NCI-H187 treated with DMSO at 0.1 percent for 48 hours (cell line): ENCODE results near the gene ZNF775.

Experiments
- DNase-seq: peaks from one replicate; lab custom pipeline; 2025; lab: John Stamatoyannopoulos, UW

Gene ZNF775

DNA sequence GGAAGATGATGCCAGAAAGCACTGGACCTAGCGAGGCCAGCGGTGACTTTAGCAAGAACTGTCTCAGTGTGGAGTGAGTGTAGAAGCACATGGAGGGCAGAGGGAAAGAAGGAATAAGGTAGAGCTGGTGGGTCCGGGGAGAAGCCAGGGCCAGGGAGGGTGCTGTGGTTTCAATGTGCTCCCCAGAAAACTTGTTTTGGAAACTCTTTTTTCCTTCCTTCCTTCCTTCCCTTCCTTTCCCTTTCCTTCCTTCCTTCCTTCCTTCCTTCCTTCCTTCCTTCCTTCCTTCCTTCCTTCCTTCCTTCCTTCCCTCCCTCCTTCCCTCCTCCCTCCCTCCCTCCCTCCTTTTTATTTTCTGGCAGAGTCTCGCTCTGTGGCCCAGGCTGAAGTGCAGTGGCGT is 32.2 kb upstream of the ZNF775 start:
- DNase-seq, result no peak

- DNase-seq, result no peak
Measured at GRCh38 chr7:150351587-150352194, 27.4 kb upstream of the ZNF775 start.

DNA sequence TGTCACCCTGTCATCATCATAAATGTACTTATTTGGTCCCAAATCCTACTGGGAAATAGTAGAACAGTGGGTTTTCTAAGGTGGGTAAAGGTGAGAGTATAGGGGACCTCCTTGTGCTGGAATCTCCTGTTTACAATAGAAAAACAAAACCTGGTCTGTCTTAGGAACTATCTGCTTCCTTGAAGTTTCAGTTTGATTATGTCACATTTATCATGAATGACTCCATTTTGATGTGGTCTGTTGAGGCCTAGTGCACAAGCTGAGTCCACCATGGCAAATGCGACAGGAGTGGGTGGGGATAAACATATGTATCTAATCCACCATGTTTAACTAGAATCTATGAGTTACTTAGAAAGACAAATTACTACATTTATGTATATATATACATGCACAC is 23.5 kb upstream of the ZNF775 start:
- DNase-seq, result no peak

GRCh38 chr7:150356265-150356897 is 22.7 kb upstream of the ZNF775 start:
- no peak for DNase-seq

- DNase-seq, result no peak
Measured at GRCh38 chr7:150357270-150357669, 21.9 kb upstream of the ZNF775 start.

- no peak for DNase-seq
Measured at GRCh38 chr7:150357771-150358427, 21.2 kb upstream of the ZNF775 start.

- DNase-seq, result no peak
Measured at GRCh38 chr7:150358433-150358832, 20.7 kb upstream of the ZNF775 start.

GRCh38 chr7:150358988-150359621 is 20.0 kb upstream of the ZNF775 start:
- no peak for DNase-seq

DNA sequence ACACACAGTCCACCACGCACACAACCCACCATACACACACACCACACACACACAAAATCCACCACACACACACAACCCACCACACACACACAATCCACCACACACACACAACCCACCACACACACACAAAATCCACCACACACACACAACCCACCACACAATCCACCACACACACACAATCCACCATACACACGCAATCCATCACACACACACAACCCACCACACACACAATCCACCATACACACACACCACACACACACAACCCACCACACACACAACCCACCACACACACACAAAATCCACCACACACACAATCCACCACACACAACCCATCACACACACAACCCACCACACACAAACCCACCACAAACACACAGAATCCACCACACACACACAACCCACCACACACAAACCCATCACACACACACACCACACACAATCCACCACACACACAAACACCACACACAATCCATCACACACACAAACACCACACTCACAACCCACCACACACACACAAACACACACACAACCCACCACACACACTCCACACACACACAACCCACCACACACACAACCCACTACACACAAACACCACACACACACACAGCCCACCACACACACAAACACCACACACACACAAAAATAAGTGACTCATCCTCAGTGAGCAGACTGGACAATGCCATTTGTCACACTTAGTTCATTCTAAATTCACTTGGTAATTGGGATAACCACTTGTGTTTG is 19.3 kb upstream of the ZNF775 start:
- DNase-seq, result no peak

DNA sequence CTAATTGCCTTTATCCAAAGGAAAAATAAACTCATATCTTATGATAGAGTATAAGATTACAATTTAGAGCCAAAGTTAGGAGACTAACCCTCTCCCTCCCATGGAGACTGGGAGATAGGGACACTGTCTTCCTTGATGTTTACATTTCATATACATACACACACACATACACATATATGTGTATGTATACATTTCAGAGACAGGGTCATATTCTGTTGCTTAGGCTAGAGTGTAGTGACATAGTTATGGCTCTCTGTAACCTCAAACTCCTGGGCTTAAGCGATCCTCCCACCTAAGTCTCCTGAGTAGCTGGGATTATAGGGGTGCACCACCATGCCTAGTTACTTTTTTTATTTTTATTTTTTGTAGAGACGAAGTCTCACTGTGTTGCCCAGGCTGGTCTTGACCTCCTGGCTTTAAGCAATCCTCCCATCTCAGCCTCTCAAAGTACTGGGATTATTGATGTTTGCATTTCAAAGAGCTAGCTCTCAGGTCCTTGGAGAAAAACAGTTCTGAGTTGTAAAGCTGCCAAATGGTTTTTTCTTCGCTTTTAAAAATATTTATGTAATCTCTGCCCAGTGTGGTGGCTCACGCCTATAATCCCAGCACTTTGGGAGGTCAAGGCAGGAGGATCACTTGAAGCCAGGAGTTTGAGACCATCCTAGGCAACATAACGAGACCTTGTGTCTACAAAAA is 18.6 kb upstream of the ZNF775 start:
- no peak for DNase-seq

DNA sequence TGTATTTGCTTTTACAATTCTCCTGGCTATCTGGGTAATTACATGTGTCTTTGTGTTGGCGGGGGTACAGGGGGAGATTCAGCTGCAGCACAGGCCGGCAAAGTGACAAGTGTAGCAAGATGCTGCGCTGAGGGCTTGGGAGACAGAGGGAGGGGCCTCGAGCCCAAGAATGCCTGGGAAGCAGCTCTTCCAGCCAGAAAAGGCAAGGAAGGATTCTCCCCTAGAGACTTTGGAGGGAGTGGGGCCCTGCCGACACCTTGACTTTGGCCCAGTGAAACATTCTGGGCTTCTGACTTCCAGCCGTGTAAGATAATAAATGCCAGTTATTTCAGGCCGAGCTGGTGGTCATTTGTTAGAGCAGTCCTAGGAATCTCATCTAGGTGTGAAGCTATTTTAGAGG is 17.7 kb upstream of the ZNF775 start:
- DNase-seq, result no peak

- no peak for DNase-seq
Measured at GRCh38 chr7:150361807-150362621, 17.1 kb upstream of the ZNF775 start.

GRCh38 chr7:150363370-150363769 is 15.8 kb upstream of the ZNF775 start:
- DNase-seq, result no peak

- DNase-seq, result no peak
Measured at GRCh38 chr7:150363872-150364271, 15.3 kb upstream of the ZNF775 start.

DNA sequence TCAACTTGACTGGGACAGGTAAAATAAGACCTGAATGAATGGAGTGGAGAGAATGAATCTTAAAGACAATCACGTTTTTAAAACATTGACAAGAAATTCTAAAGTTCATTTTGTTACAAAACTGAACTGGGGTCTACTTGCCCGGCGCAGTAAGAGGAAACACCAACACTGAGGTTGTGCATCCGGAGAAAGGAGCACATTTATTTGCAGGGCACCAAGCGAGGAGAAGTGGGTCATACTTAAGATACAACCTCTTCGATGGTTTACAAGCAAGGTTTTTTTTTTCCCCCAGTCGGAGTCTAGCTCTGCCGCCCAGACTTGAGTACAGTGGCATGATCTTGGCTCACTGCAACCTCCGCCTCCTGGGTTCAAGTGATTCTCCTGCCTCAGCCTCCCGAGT is 13.9 kb upstream of the ZNF775 start:
- no peak for DNase-seq

- no peak for DNase-seq
Measured at GRCh38 chr7:150365673-150366398, 13.3 kb upstream of the ZNF775 start.

DNA sequence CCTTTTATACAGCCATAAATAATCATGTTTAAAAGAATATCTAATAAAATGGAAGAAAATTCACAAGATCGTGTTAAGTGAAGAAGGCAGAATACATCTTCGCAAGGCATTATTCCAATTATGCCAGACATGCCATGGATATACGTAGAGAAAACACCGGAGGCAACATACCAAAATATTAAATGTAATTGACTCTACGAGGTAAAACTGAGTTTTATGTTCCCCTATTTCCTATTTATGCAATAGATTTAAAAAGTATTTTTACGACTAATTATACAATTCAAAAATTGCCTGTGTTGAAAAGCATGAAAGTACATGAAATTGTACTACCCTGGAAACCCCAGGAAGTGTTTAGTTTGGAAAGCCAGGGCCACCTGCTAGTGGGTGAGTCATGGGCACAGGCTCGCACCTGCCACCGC is 11.4 kb upstream of the ZNF775 start:
- peak; percentile 30 for DNase-seq

DNA sequence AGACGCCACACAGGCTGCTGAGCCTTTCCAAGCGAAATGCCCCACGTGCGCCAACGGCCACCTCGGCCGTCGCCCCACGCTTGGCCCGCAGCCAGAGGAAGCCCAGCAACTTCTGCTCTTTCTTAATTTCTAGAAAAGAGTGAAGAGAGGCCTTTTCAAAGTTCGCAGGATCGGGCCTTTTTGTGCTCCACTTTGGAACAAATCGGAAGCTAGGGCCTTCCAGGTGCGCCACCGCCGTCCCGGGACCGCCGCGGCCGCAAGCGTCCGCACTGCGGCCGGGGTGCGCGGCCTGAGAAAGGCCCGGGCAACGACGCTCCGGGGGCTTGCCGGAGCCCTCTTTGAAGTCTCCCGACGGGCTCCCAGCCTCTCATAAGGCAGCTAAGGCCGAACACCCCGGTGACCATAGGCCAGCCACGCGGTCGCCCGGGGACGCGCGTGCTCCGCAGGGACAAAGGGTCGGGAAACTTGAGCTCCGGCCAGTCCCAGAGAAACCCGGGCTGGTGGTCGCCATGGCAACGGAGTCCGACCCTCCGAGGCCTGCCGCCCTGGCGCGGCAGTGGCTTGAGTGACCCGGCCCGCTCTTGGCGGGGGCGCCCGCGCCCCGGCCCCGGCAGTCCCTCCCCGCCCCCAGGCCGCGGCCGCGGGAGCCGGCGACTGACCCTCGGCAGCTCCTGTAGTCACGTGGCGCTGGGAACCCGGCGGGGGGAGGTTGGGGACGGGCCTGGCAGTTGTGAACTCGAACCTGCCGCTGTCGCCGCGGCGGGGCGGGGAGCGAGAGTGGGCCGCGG is 10.8 kb upstream of the ZNF775 start, which contains the start of gene REPIN1:
REPIN1 (plus strand) TSS at position 727 of the 788 bp plus-strand sequence. CDS start 890 bp downstream, outside the sequence.
- DNase-seq, result peak; percentile 31
